HG03469 (cell line): Measurements from ENCODE around the gene TBC1D25.

ENCODE experiments used
- ATAC-seq: cut with Tn5 transposase; IDR thresholded peaks from one replicate; pipeline ENCODE4 v1.9.1; 2021; ENCODE audit warnings: mild to moderate bottlenecking, moderate library complexity, moderate number of reproducible peaks; ENCODE audit not compliant: unreplicated experiment

TBC1D25 gene

GRCh38 chrX:48539345-48540027, at the start of gene TBC1D25:
Gene TBC1D25, plus strand, starts transcription at chrX:48539714. Its CDS starts 84 bp downstream, at chrX:48539798.
- ATAC-seq = no peak

- ATAC-seq = no peak
These were observed 49.6 kb upstream of the TBC1D25 start for GRCh38 chrX:48489892-48490291.

- ATAC-seq = no peak
These were observed 48.9 kb upstream of the TBC1D25 start for GRCh38 chrX:48490661-48491060.

- no peak for ATAC-seq
These were observed 47.7 kb upstream of the TBC1D25 start for GRCh38 chrX:48491809-48492208.

- ATAC-seq = no peak
These were observed 47.1 kb upstream of the TBC1D25 start for GRCh38 chrX:48492293-48492910.

- ATAC-seq = no peak
These were observed 45.6 kb upstream of the TBC1D25 start for GRCh38 chrX:48493890-48494364.

- ATAC-seq = no peak
These were observed 42.9 kb upstream of the TBC1D25 start for GRCh38 chrX:48496660-48497059.

- no peak for ATAC-seq
These were observed 41.6 kb upstream of the TBC1D25 start for GRCh38 chrX:48497871-48498270.

GRCh38 chrX:48498374-48498809, 41.1 kb upstream of the TBC1D25 start:
- ATAC-seq = no peak

- ATAC-seq = no peak
These were observed 35.3 kb upstream of the TBC1D25 start for GRCh38 chrX:48504261-48504660.

- no peak for ATAC-seq
These were observed 34.0 kb upstream of the TBC1D25 start for GRCh38 chrX:48505481-48505880.

GRCh38 chrX:48507246-48507645, 32.3 kb upstream of the TBC1D25 start:
- no peak for ATAC-seq

- no peak for ATAC-seq
These were observed 30.9 kb upstream of the TBC1D25 start, which contains the start of gene PORCN for GRCh38 chrX:48508400-48509244. Gene PORCN, plus strand, starts transcription at chrX:48508992. Its CDS starts 829 bp downstream, at chrX:48509821.

- no peak for ATAC-seq
These were observed 30.3 kb upstream of the TBC1D25 start for GRCh38 chrX:48509245-48509590.

- ATAC-seq = no peak
These were observed 29.9 kb upstream of the TBC1D25 start for GRCh38 chrX:48509619-48510018.

GRCh38 chrX:48511560-48511959, 28.0 kb upstream of the TBC1D25 start:
- no peak for ATAC-seq

GRCh38 chrX:48512371-48512935, 27.1 kb upstream of the TBC1D25 start:
- no peak for ATAC-seq

- ATAC-seq = no peak
These were observed 25.8 kb upstream of the TBC1D25 start for GRCh38 chrX:48513670-48514069.

- ATAC-seq = no peak
These were observed 25.2 kb upstream of the TBC1D25 start for GRCh38 chrX:48514126-48514806.

- ATAC-seq = no peak
These were observed 24.6 kb upstream of the TBC1D25 start for GRCh38 chrX:48514868-48515460.
